Mesothelial cell of epicardium (in vitro differentiated cells): Measurements from ENCODE around the gene VSX2. TPM values are rescaled to one million over a fixed set of nuclear protein-coding genes. Genes with fewer than 3 reads are reported as not detected.
"Not testable (repeated sequence)": the region's sequence is repeated elsewhere in the genome, so short reads cannot be mapped to it uniquely, and the experiment has no call there.

Source experiments
- DNase-seq, 2 experiments: peaks; one replicate each; pipeline ENCODE4 v3.0.0; 2021; ENCODE audit warnings: low spot score in 2 of 2; ENCODE audit not compliant: unreplicated experiment in 2 of 2
- H3K27ac Mint-ChIP-seq: 2 replicates; pipeline ENCODE4 v1.8.0; 2021; ENCODE audit warnings: mixed read lengths
- H3K27me3 Mint-ChIP-seq: 2 replicates; pipeline ENCODE4 v1.8.0; 2021; ENCODE audit warnings: low read depth, mixed read lengths
- H3K36me3 Mint-ChIP-seq: 2 replicates; pipeline ENCODE4 v1.8.0; 2021; ENCODE audit warnings: mixed read lengths
- H3K4me1 Mint-ChIP-seq: 2 replicates; pipeline ENCODE4 v1.8.0; 2021; ENCODE audit warnings: mixed read lengths
- H3K4me3 Mint-ChIP-seq: 2 replicates; pipeline ENCODE4 v1.8.0; 2021; ENCODE audit warnings: mild to moderate bottlenecking, moderate library complexity, mixed read lengths
- H3K9me3 Mint-ChIP-seq: 2 replicates; pipeline ENCODE4 v1.8.0; 2021; ENCODE audit warnings: mixed read lengths
- total RNA-seq: library from RNA; stranded (reverse); gene quantifications from 3 replicates; pipeline ENCODE4 v1.2.1, GENCODE V29; 2021
- TF ChIP-seq, protein P1 (sequence below): fragments of 200-600 bp; sonication (generic); IDR thresholded peaks from one replicate; pipeline ENCODE4 v1.5.0; 2021; ENCODE audit warnings: antibody characterized with exemption; ENCODE audit not compliant: unreplicated experiment

Gene VSX2
- total RNA-seq, 1 donor from 2014 or later = not detected

- no peak overlapping the region for H3K4me3 Mint-ChIP-seq
- H3K27me3 Mint-ChIP-seq = peaks cover 32% of the 10 kb centered on the region
- H3K4me1 Mint-ChIP-seq = peaks cover 3% of the 10 kb centered on the region
- TF ChIP-seq, protein P1, sequence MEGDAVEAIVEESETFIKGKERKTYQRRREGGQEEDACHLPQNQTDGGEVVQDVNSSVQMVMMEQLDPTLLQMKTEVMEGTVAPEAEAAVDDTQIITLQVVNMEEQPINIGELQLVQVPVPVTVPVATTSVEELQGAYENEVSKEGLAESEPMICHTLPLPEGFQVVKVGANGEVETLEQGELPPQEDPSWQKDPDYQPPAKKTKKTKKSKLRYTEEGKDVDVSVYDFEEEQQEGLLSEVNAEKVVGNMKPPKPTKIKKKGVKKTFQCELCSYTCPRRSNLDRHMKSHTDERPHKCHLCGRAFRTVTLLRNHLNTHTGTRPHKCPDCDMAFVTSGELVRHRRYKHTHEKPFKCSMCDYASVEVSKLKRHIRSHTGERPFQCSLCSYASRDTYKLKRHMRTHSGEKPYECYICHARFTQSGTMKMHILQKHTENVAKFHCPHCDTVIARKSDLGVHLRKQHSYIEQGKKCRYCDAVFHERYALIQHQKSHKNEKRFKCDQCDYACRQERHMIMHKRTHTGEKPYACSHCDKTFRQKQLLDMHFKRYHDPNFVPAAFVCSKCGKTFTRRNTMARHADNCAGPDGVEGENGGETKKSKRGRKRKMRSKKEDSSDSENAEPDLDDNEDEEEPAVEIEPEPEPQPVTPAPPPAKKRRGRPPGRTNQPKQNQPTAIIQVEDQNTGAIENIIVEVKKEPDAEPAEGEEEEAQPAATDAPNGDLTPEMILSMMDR = no peak
- no peaks in the 10 kb centered on the region for H3K36me3 Mint-ChIP-seq
- no peak overlapping the region for H3K27ac Mint-ChIP-seq
- no peak for DNase-seq
- no peaks in the 10 kb centered on the region for H3K9me3 Mint-ChIP-seq
These were observed 22.8 kb downstream of the VSX2 start for GRCh38 chr14:74262076-74262475.

DNA sequence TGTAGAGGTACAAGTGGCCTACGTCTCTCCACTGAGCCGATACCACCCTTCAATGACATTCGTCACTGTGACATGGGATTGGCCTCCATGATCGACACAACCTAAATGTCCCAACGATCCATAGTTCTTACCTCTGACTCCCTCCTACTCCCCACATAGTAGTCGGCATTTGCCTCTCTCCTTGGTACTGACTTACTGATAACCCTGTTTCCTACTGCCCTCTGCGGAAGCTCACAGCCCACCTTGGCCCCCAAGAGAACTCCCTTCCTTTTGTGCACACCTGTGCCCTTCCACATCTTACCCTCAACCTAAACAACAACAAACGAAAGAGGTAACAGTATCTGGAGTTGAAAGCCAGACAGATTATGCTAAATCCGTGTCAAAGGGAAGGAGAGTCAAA, 23.9 kb downstream of the VSX2 start:
- H3K27me3 Mint-ChIP-seq = peaks cover 27% of the 10 kb centered on the region
- peaks cover 3% of the 10 kb centered on the region for H3K4me1 Mint-ChIP-seq
- DNase-seq = no peak
- no peaks in the 10 kb centered on the region for H3K9me3 Mint-ChIP-seq
- TF ChIP-seq, protein P1 = no peak
- no peak overlapping the region for H3K4me3 Mint-ChIP-seq
- no peaks in the 10 kb centered on the region for H3K36me3 Mint-ChIP-seq
- no peak overlapping the region for H3K27ac Mint-ChIP-seq

GRCh38 chr14:74263921-74264320, 24.7 kb downstream of the VSX2 start:
- Mint-ChIP-seq H3K27ac (no peak overlapping the region), H3K4me3 (no peak overlapping the region), H3K4me1 (peaks cover 3% of the 10 kb centered on the region), H3K27me3 (peaks cover 21% of the 10 kb centered on the region), H3K9me3 (no peaks in the 10 kb centered on the region), H3K36me3 (no peaks in the 10 kb centered on the region)
- TF ChIP-seq, protein P1 = no peak
- no peak for DNase-seq

DNA sequence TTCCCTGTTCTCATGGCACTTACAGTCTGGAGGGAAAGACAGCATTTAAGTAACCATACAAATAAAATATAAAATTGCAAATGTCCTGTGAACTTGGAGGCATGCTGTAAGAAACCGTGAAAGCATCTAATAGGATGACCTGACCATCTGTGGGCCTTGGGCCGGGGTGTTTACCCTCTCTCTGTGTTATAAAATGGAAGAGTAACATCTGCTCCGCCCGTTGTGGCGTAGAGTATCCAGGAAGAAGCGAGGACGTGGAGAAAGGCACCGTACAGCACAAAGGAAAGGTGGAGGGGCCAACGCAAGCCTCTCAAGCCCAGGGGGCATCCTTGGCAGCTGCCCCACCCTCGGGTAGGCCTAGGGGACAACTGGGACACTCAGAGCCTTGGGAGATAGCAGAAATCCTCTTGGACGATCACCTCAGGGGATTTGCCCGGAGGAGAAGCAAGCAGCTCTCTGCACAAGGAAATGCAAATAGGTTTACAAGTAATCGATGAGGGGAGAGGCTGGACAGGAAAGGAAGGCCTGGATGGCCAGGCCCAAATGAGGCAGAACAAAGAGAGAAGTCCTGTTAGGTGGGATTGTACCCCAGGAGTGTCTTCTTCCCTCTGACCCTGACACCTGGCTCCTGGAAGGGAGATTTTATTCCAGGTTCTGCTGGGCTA, 26.2 kb downstream of the VSX2 start:
- Mint-ChIP-seq H3K4me1 (peaks cover 3% of the 10 kb centered on the region), H3K27ac (no peak overlapping the region), H3K4me3 (no peak overlapping the region)

GRCh38 chr14:74267588-74267987, 28.3 kb downstream of the VSX2 start:
- no peak for DNase-seq
- H3K27ac Mint-ChIP-seq = no peak overlapping the region
- H3K36me3 Mint-ChIP-seq = no peaks in the 10 kb centered on the region
- H3K4me3 Mint-ChIP-seq = no peak overlapping the region
- no peaks in the 10 kb centered on the region for H3K4me1 Mint-ChIP-seq
- TF ChIP-seq, protein P1 = no peak
- peaks cover 7% of the 10 kb centered on the region for H3K27me3 Mint-ChIP-seq
- no peaks in the 10 kb centered on the region for H3K9me3 Mint-ChIP-seq

More for the DNA sequence above, 26.2 kb downstream of the VSX2 start:
- Mint-ChIP-seq H3K36me3 (no peaks in the 10 kb centered on the region), H3K9me3 (no peaks in the 10 kb centered on the region), H3K27me3 (peaks cover 6% of the 10 kb centered on the region)
- no peak for DNase-seq
- TF ChIP-seq, protein P1 = no peak

- not testable (repeated sequence) for H3K27ac Mint-ChIP-seq, H3K4me3 Mint-ChIP-seq, H3K36me3 Mint-ChIP-seq, H3K9me3 Mint-ChIP-seq, H3K4me1 Mint-ChIP-seq, H3K27me3 Mint-ChIP-seq, DNase-seq
These were observed 31.3 kb downstream of the VSX2 start for GRCh38 chr14:74270382-74271177.
